Measurements from ENCODE around the gene PLCXD1.
"Not testable (repeated sequence)": the region's sequence is repeated elsewhere in the genome, so short reads cannot be mapped to it uniquely, and the experiment has no call there.

The PLCXD1 gene

DNA sequence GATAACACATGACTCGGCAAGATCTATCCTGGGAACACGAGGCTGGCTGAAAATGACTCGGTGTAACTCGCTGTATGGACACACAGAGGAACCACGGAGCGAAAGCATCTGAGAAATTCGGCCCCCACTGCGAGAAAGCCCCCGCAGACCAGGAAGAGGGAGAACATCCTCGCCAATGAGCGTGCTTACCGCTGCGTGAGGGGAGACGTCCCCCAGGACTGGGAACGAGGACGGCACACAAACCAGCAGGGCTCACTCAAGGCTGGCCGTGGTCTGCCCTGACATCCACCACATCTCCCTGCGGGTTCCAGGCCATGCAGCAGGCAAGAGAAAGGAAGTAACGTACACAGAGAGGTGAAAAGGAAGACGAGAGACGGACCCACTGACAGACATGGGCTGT, 55.0 kb downstream of the PLCXD1 start:
- no peak for DNase-seq

GRCh38 chrX:337331-337831, 56.2 kb downstream of the PLCXD1 start:
- no peak for DNase-seq

GRCh38 chrX:338281-338835, 57.2 kb downstream of the PLCXD1 start:
- DNase-seq, result no peak

DNA sequence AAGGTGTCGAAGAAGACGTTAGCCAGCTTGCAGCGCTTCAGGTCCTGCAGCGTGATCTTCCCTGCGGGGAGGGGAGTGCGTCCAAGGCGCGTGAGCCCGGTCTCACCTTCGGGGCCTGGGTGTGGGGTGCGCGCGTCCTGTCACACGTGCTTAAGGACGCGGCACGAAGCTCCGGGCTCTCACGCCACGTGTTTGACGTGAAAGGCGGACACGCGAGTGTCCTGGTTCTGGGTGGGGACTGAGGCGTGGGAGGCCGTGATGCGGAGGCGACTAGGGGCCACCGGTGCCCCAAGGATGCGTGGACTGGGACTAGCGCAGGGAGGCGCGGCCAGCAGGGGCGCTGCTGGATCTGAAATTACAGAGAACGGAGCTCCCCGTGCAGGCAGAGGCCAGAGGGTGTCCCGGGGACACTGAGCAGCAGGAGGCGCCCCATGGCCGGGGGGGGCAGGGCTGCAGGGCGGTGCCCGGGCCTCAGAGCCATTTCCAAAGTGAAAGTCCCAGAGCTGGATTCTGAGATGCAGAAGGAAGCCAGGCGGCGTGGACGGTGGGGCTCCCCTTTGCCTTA, 57.7 kb downstream of the PLCXD1 start:
- no peak for DNase-seq

DNA sequence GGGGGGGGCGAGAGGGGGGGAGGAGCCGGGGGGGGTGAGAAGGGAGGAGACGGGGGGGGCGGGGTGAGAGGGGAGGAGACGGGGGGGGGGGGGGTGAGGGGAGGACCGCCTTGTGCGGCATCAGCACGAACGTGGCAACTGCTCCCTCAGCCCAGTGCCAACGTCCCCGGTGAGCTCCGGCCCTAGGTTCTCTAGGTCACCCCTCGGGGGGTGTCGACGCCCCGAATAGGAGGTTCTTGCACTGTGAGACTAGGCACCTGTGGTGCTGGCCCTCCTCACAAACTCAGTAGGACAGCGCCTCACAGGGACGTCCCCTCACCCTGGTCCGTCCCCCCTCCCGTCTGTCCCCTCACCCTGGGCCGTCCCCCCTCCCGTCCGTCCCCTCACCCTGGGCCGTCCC, 58.9 kb downstream of the PLCXD1 start:
- DNase-seq, result no peak

DNA sequence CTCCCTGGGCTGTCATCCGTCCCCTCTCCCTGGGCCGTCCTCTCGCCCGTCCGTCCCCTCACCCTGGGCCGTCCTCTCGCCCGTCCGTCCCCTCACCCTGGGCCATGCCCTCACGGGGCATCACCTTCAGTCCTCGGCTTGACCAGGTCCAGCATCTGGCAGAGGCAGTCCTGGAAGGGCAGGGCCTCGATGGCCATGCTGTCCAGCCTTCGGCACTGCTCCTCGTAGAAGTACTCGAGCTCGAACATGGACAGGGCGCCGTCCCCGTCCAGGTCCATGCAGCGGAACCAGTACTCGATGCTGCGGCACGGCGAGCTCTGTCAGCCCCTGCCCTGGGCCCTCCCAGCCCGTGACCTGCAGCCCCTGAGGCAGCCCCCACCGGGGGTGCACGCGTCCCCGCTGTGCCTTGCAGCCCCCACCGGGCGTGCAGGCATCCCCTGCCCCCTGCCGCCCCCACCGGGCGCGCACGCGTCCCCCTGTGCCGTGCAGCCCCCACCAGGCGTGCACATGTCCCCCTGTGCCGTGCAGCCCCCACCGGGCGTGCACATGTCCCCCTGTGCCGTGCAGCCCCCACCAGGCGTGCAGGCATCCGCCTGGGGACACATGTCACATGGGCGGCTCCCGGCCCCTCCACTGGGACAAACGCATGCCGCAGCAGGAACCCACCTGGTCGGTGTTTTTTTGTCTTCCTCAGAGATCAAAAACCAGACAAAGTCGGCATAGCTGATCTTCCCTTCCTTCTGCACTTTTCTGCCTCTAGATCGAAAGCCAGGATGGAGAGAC, 59.7 kb downstream of the PLCXD1 start:
- no peak for DNase-seq

- no peak for DNase-seq
These were observed 60.4 kb downstream of the PLCXD1 start for GRCh38 chrX:341541-342101.

- DNase-seq, result no peak
These were observed 63.3 kb downstream of the PLCXD1 start for GRCh38 chrX:344371-344901.

DNA sequence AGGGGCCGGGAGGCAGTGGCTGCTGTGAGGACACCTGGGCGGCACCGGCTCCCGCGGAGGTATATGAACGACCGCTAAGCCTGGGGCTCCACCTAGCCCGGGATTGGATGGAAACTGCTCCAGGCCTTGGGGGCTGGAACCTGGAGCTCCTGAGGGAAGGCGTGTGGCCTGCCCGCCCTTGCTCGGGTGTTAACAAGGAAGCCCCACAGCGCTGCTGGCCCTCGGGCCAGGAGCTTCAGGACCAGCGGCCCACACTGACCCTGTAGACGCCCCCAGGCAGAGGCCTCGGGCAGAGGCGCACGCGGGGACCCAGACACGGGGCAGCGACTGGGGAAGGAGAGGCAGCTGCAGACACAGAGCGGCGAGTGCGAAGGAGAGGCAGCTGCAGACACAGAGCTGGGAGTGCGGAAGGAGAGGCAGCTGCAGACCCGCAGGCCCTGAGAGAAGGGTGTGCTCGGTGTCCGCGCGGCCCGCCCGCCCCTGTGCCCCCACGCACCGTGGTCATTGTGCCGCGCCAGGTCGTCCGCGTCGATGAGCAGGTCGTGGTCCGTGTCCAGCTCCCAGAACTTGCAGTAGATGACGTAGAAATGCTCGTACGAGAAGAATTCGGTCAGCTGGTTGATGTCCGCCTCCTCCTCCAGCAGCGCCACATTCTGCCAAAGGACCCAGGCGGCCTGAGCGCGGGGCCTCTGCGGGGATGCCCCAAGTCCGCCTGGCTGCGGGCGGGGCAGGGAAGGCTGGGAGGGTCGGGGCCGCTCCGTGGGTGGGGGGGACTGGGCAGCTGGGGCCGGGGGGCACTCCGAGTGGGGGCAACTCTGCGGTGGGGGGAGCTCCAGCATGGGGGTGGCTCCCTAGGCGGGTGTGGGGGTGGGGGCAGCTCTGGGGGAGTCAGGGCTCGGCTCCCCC, 64.1 kb downstream of the PLCXD1 start:
- DNase-seq, result no peak

- no peak for DNase-seq
These were observed 65.0 kb downstream of the PLCXD1 start for GRCh38 chrX:346034-346813.

GRCh38 chrX:347351-348117, 66.4 kb downstream of the PLCXD1 start:
- DNase-seq, result no peak

GRCh38 chrX:348461-349117, 67.4 kb downstream of the PLCXD1 start:
- no peak for DNase-seq

DNA sequence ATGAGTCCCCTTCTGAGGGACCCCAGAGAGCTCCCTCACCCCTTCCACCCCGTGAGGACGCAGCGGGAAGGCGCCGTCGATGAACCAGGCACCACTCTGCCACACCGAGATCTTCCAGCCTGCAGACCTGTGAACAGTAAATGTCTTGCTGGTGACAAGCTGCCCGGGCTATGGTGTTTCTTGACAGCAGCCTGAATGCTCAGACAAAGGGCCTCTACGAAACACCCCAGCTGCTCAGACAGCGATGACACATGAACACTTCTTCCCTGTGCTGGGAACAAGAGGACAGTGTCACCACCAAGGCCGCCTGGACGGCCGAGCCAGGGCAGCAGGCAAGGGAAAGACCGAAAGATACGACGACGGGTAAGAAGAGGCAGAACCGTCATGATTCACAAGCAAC, 68.0 kb downstream of the PLCXD1 start:
- DNase-seq, result no peak

DNA sequence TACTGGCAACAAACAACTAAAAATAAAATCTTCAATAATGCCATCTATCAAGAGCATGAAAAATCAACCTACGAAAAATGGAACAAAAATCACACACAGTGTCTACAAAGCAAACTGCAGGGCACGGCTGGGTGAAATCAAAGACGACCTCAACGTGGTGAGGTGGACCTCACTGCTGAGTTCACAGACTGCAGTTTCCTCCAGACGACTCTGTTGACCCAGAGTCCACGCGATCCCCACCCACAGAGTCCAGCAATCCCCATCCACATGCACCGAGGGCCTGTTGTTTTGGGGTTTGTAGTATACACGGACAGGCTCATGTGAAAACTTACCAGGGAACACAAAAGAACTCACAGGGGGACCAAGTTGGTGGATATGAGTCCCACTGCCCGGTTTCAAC, 68.5 kb downstream of the PLCXD1 start:
- no peak for DNase-seq

DNA sequence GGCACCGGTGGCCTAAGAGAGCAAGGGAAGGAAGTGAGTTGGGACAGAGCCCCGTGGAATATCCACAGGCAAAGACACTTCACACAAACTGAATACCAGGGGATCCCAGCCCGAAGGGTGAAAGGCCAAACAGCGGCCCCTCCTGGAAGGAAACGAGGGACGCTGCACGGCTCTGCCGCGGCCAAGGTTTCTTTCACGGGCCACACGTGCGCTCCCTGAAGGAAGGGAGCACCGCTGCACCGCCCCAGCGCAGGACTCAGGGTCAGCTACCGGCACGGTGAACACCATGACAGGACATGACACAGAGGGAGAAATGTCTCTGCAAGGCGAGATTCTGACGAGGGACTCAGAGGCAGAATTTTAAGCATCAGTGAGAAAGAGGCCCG, 69.0 kb downstream of the PLCXD1 start:
- no peak for DNase-seq

- no peak for DNase-seq
These were observed 69.5 kb downstream of the PLCXD1 start for GRCh38 chrX:350534-351323.

DNA sequence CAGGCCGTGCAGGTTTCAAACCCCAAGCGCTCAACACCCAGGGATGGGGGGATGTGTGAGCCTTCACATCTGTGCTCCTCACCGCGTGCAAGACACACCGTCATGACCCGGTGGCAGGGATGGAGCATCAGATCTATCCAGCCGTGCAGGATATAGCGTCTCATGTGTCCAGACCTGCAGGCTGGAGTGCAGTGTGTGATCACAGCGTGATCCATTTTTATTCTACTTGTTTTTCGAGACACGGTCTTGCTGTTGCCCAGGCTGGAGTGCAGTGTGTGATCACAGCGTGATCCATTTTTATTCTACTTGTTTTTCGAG, 70.1 kb downstream of the PLCXD1 start:
- DNase-seq, result not testable (repeated sequence)

GRCh38 chrX:351736-352135, 70.6 kb downstream of the PLCXD1 start:
- DNase-seq, result no peak

- no peak for DNase-seq
These were observed 71.0 kb downstream of the PLCXD1 start for GRCh38 chrX:352181-352580.

Data from COR-L47 (cell line).